GM12878 (cell line): ENCODE measurements around the gene MFN1. TPM values are rescaled to one million over a fixed set of nuclear protein-coding genes. Genes with fewer than 3 reads are reported as not detected.

ENCODE experiments used
- ATAC-seq: fragments of 200-7000 bp; cut with Tn5 transposase; 3 replicates; pipeline ENCODE4 v1.9.1; 2020; ENCODE audit warnings: mild to moderate bottlenecking, moderate library complexity
- BruUV-seq: library from RNA; stranded (reverse); fragments of 400-500 nt; replicated peaks from 2 replicates; lab custom pipeline; 2021; lab: Mats Ljungman, UMichigan
- CTCF ChIA-PET: fragments of 300-600 bp; sonication (Branson Sonifier 250); formaldehyde crosslinking; extraction: SDS; loops from one replicate; lab custom pipeline; 2021; ENCODE audit warnings: inconsistent platforms; lab: Yijun Ruan, JAX
- POLR2A ChIA-PET: fragments of 350-600 bp; formaldehyde crosslinking; extraction: SDS; loops from one replicate; lab custom pipeline; 2021; ENCODE audit warnings: inconsistent platforms; lab: Charles Lee
- RAD21 ChIA-PET: fragments of 300-600 bp; sonication (Branson Sonifier 250); formaldehyde crosslinking; loops from one replicate; lab custom pipeline; 2023; ENCODE audit warnings: antibody characterized with exemption; ENCODE audit not compliant: unreplicated experiment; lab: Charles Lee
- SMC1A ChIA-PET: fragments of 300-600 bp; sonication (Branson Sonifier 250); formaldehyde crosslinking; loops from one replicate; lab custom pipeline; 2023; ENCODE audit not compliant: unreplicated experiment, uncharacterized antibody; lab: Charles Lee
- DNase-seq: peaks from one replicate; pipeline ENCODE4 v3.0.0-alpha.2; 2011; ENCODE audit warnings: low read depth, low spot score
- FAIRE-seq: peaks from 3 replicates; lab custom pipeline; 2011; peaks lifted over from hg19 to GRCh38; lab: Jason Lieb, UNC
- H2AFZ ChIP-seq: 2 replicates; pipeline ENCODE4 v1.6.0; 2011; ENCODE audit warnings: low read depth, low read length, control low read depth; ENCODE audit not compliant: control insufficient read depth
- H3K27ac ChIP-seq: 2 replicates; pipeline ENCODE4 v1.5.1; 2011; ENCODE audit warnings: control low read depth; ENCODE audit not compliant: control insufficient read depth, insufficient read depth
- H3K27me3 ChIP-seq, 2 experiments: replicated peaks in 1 of 2; 2 replicates each; pipeline versions ENCODE4 v1.6.0 to v1.6.1; 2011; ENCODE audit warnings: low read length in 1 of 2; ENCODE audit not compliant: control insufficient read depth in 2 of 2, insufficient read depth in 2 of 2
- H3K36me3 ChIP-seq, 2 experiments: 2 replicates each; pipeline ENCODE4 v1.5.1; 2011; ENCODE audit warnings: low read length in 1 of 2; ENCODE audit not compliant: control insufficient read depth in 2 of 2, insufficient read depth in 2 of 2
- H3K4me1 ChIP-seq: 2 replicates; pipeline ENCODE4 v1.6.1; 2011; ENCODE audit warnings: mild to moderate bottlenecking, low read length, moderate library complexity, mixed read lengths; ENCODE audit not compliant: control insufficient read depth, insufficient read depth
- H3K4me2 ChIP-seq: 2 replicates; pipeline ENCODE4 v1.6.0; 2011; ENCODE audit warnings: control low read depth; ENCODE audit not compliant: control insufficient read depth, insufficient read depth
- H3K4me3 ChIP-seq: fragments of 200-600 bp; sonication (generic); 2 replicates; pipeline ENCODE4 v1.5.1; 2016
- H3K79me2 ChIP-seq: 2 replicates; pipeline ENCODE4 v1.6.0; 2011; ENCODE audit warnings: low read length; ENCODE audit not compliant: control insufficient read depth, insufficient read depth
- H3K9ac ChIP-seq: 2 replicates; pipeline ENCODE4 v1.8.0; 2011; ENCODE audit warnings: low read length, control low read depth, mixed read lengths; ENCODE audit not compliant: control insufficient read depth, insufficient read depth
- H3K9me3 ChIP-seq: replicated peaks from 3 replicates; pipeline ENCODE4 v1.5.1; 2011; ENCODE audit warnings: mild to moderate bottlenecking, low read length; ENCODE audit not compliant: control insufficient read depth, insufficient read depth
- H4K20me1 ChIP-seq: 2 replicates; pipeline ENCODE4 v1.6.0; 2011; ENCODE audit not compliant: control insufficient read depth, insufficient read depth
- JUNB ChIP-seq: IDR thresholded peaks from 2 replicates; pipeline ENCODE4 v1.6.1; 2016; ENCODE audit warnings: antibody characterized with exemption, mild to moderate bottlenecking
- NFXL1 ChIP-seq: fragments of 450-650 bp; IDR thresholded peaks from 2 replicates; pipeline ENCODE4 v1.6.1; 2017; ENCODE audit warnings: antibody characterized with exemption, mild to moderate bottlenecking, borderline replicate concordance
- NFYB ChIP-seq: IDR thresholded peaks from 2 replicates; pipeline ENCODE4 v1.6.1; 2011; ENCODE audit warnings: low read depth, mild to moderate bottlenecking, low read length, improper control_type of control experiment, moderate library complexity; ENCODE audit not compliant: insufficient read depth
- NR2C1 ChIP-seq: fragments of 450-650 bp; IDR thresholded peaks from 2 replicates; pipeline ENCODE4 v1.6.1; 2017; ENCODE audit warnings: antibody characterized with exemption, mild to moderate bottlenecking, moderate library complexity
- PKNOX1 ChIP-seq: fragments of 450-650 bp; IDR thresholded peaks from 2 replicates; pipeline ENCODE4 v1.6.1; 2016; ENCODE audit warnings: mild to moderate bottlenecking
- RELB ChIP-seq: fragments of 450-650 bp; IDR thresholded peaks from 2 replicates; pipeline ENCODE4 v1.6.1; 2017; ENCODE audit warnings: low read depth, mild to moderate bottlenecking, moderate library complexity
- SIN3A ChIP-seq: IDR thresholded peaks from 2 replicates; pipeline ENCODE4 v1.6.1; 2012; ENCODE audit warnings: low read depth, low read length, improper control_type of control experiment
- ZNF24 ChIP-seq: fragments of 450-650 bp; IDR thresholded peaks from 2 replicates; pipeline ENCODE4 v1.6.1; 2017; ENCODE audit warnings: antibody characterized with exemption, mild to moderate bottlenecking
- ZNF274 ChIP-seq: IDR thresholded peaks from one replicate; pipeline ENCODE4 v1.8.0; 2011; ENCODE audit not compliant: insufficient read length, insufficient read depth
- WGBS: methylation state at CpG from one replicate; pipeline ENCODE4 v1.1.6; 2016; ENCODE audit warnings: low lambda C conversion rate; ENCODE audit not compliant: insufficient replicate concordance, insufficient coverage; ENCODE audit errors: missing lambda C conversion rate; 5-methylcytosine and 5-hydroxymethylcytosine counted together
- in situ Hi-C: fragments of 300-500 bp; cut with MboI; formaldehyde crosslinking; loops from 9 replicates; pipeline ENCODE4 v1.14.3; 2018; ENCODE audit warnings: mixed read lengths
- intact Hi-C: fragments of 100-400 bp; cut with micrococcal nuclease; formaldehyde crosslinking; loops from one replicate; pipeline ENCODE4 v1.14.2; 2022; ENCODE audit not compliant: unreplicated experiment
- polyA plus RNA-seq, 11 experiments: library from polyadenylated mRNA; depleted of rRNA in 4 of 11; unstranded in 6 of 11; stranded (reverse) in 5 of 11; fragments of >200 nt; fragmentation: Nextera tagmentation in 4 of 11; fragmentation: Illumina TruSeq in 1 of 11; extraction: Ambion mirVana in 4 of 11; extraction: Trizol in 1 of 11; gene quantifications; 1 replicate in 1 of 11; 2 replicates in 10 of 11; pipeline versions ENCODE4 v1.2.1 to v1.2.3, GENCODE V29; 2011 to 2016; ENCODE audit warnings: inconsistent platforms in 2 of 11, missing spikeins in 2 of 11, low read depth in 1 of 11
- total RNA-seq, 4 experiments: library from RNA; depleted of rRNA in 3 of 4; stranded (reverse); fragments of >200 nt in 3 of 4; fragmentation: Illumina TruSeq in 1 of 4; extraction: Trizol in 1 of 4; gene quantifications; 2 replicates each; pipeline versions ENCODE4 v1.2.1 to v1.2.3, GENCODE V29; 2013 to 2021
- TF ChIP-seq, protein P1 (sequence below): IDR thresholded peaks from 2 replicates; pipeline ENCODE4 v1.6.1; 2012; ENCODE audit warnings: improper control_type of control experiment, low read depth, low read length; ENCODE audit not compliant: insufficient replicate concordance

MFN1 gene
- total and polyA plus RNA-seq, 10 of the 15 experiments (the other 5 are each of a cell fraction or from before 2014, with no cell fraction given): 14.4 to 120 (median 39.8) TPM

DNA sequence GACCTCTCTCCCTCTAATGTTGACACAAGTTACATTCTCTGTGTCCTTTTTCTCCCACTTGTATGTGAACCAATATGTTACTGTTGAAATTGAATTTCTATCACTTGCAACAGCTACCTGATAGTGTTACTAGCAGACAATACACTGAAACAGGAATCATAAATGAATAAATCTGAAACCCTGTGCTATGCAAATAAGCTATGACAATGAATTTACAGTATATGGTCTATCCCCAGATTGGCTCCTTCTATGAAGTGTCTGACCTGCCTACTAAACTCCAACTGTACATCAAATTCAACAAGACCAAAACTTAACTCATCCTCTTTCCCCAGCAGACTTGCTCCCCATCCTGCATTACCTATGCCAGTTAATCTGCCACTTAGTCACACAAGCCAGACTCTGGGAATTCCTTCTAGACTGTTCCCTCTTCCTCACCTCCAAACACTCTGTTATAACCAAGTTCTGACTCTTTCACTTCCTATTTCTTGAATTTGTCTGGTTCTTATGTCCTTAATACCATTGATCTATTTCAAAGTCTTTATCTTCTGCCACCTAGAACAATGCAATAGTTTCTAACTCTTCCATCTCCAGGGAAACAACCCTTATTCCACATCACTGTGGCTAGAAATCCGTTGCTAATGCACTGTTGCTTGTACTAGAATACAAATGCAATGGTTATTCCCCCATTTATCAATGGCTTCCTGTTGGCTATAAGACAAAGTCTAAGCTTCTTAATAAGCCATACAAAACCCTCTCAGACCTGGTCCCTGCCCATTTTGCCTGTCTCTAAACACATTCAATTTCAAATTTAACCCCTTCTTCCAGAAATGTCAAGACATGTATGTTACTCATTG is 38.1 kb upstream of the MFN1 start (continued):
- TF ChIP-seq, protein P1, sequence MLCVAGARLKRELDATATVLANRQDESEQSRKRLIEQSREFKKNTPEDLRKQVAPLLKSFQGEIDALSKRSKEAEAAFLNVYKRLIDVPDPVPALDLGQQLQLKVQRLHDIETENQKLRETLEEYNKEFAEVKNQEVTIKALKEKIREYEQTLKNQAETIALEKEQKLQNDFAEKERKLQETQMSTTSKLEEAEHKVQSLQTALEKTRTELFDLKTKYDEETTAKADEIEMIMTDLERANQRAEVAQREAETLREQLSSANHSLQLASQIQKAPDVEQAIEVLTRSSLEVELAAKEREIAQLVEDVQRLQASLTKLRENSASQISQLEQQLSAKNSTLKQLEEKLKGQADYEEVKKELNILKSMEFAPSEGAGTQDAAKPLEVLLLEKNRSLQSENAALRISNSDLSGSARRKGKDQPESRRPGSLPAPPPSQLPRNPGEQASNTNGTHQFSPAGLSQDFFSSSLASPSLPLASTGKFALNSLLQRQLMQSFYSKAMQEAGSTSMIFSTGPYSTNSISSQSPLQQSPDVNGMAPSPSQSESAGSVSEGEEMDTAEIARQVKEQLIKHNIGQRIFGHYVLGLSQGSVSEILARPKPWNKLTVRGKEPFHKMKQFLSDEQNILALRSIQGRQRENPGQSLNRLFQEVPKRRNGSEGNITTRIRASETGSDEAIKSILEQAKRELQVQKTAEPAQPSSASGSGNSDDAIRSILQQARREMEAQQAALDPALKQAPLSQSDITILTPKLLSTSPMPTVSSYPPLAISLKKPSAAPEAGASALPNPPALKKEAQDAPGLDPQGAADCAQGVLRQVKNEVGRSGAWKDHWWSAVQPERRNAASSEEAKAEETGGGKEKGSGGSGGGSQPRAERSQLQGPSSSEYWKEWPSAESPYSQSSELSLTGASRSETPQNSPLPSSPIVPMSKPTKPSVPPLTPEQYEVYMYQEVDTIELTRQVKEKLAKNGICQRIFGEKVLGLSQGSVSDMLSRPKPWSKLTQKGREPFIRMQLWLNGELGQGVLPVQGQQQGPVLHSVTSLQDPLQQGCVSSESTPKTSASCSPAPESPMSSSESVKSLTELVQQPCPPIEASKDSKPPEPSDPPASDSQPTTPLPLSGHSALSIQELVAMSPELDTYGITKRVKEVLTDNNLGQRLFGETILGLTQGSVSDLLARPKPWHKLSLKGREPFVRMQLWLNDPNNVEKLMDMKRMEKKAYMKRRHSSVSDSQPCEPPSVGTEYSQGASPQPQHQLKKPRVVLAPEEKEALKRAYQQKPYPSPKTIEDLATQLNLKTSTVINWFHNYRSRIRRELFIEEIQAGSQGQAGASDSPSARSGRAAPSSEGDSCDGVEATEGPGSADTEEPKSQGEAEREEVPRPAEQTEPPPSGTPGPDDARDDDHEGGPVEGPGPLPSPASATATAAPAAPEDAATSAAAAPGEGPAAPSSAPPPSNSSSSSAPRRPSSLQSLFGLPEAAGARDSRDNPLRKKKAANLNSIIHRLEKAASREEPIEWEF: no peak
- TF ChIP-seq ZNF24: no peak

GRCh38 chr3:179318876-179319275 is 28.6 kb upstream of the MFN1 start:
- no peak overlapping the region for H2AFZ ChIP-seq
- no peak for DNase-seq
- H3K9me3 ChIP-seq: no peaks in the 10 kb centered on the region
- H3K27ac ChIP-seq: no peak overlapping the region
- peaks cover 17% of the 10 kb centered on the region for H3K79me2 ChIP-seq
- no peak overlapping the region for H3K4me2 ChIP-seq
- CTCF ChIA-PET: interaction anchor here (0.5 to 9.3 kb wide), 3 partner anchors 242 to 297 kb away, joined by 3 to 114 read pairs (median 3); partner anchors contain the start of gene ZMAT3
- in situ Hi-C loops (loop anchor here (5.0 to 10.0 kb wide), 4 partner anchors 172 to 884 kb away; partner anchors contain the start of gene PIK3CA), intact Hi-C loops (loop anchor here (5.0 kb wide), 3 partner anchors 57 to 787 kb away; no protein-coding TSS in a partner anchor)
- no peak for ATAC-seq
- FAIRE-seq: no peak
- POLR2A ChIA-PET: interaction anchor here (0.7 to 1.0 kb wide), 2 partner anchors 116 to 244 kb away, joined by 3 to 6 read pairs; no protein-coding TSS in a partner anchor
- H3K27me3 ChIP-seq: no peaks in the 10 kb centered on the region
- no peaks in the 10 kb centered on the region for H3K36me3 ChIP-seq
- RAD21 ChIA-PET: interaction anchor here (0.6 to 1.2 kb wide), 2 partner anchors 52 to 248 kb away, joined by 3 to 4 read pairs; no protein-coding TSS in a partner anchor
- no peak overlapping the region for H3K9ac ChIP-seq
- no peaks in the 10 kb centered on the region for H4K20me1 ChIP-seq
- peaks cover 11% of the 10 kb centered on the region for H3K4me1 ChIP-seq
- SMC1A ChIA-PET: interaction anchor here (1.2 to 2.4 kb wide), 8 partner anchors 63 to 305 kb away, joined by 3 to 9 read pairs (median 5); no protein-coding TSS in a partner anchor
- 78% methylated on average over 2 of the region's 2 CpGs for WGBS
- no peak overlapping the region for H3K4me3 ChIP-seq
- BruUV-seq: no TSS peak
- TF ChIP-seq PKNOX1 (no peak), NFYB (no peak), JUNB (no peak), RELB (no peak), SIN3A (no peak), NR2C1 (no peak), ZNF274 (no peak), NFXL1 (no peak)
